ENCODE data around the gene EPHA3. TPM values are rescaled to one million over a fixed set of nuclear protein-coding genes. Genes with fewer than 3 reads are reported as not detected.

Gene EPHA3
- total RNA-seq, 1 donor from 2014 or later: 1.5 TPM

DNA sequence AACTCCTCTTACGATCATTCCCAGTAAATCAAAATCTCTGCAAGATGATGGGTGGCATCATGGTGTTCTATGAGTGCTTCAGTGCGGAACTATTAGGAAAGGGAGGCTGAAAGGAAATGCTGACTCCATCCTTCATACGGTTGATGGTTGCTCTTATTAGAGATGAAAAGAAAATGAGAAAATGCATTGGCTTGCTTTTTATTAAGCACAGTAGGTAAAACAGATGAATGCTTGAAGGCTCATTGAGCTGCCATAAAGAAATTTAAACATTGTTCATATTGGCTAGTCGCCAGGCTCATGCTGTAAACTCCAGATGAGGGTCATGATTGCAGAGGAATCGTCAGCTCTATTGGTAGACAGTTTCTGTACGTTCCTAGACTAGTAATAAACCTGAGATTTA is 115.8 kb downstream of the EPHA3 start:
- DNase-seq (ENCODE audit: low spot score): no peak
- no peak for ATAC-seq

DNA sequence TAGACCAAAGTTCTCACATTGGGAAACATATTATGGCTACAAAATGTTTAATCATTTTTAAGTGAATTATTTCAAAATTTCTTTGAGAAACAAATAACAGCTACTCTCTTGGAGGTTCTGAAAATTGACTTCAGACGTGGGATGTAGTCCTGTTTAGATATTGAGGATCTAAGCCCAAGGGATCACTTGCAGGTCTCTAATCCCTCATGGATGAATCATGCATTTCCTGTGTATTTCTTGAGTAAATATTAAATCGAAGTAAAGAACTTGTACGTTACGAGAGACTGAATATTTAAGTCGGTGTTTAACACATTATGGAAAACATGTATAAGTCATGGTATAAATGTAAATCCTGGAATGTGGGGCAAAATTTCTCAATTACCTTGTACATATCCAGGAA is 119.8 kb downstream of the EPHA3 start:
- DNase-seq (ENCODE audit: low spot score) (no peak), ATAC-seq (no peak)

DNA sequence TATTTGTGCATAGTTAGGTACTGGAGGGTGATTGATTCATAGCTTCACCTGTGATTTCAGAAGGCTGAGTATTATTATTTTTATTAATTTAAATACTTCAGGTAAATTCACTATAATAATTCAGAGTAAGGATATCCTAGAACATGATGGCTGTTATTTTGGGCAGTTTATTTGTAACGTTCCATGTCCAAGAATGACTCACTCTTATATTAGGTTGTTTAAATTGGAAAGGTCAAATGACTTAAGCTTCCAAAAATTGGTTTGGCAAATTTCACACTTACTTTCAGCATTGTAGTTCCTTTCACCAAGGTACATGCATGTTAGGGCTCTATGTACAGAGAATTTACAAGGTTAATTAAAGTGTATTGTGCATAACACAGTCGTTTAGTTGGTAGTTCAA is 120.2 kb downstream of the EPHA3 start:
- ATAC-seq: no peak

DNA sequence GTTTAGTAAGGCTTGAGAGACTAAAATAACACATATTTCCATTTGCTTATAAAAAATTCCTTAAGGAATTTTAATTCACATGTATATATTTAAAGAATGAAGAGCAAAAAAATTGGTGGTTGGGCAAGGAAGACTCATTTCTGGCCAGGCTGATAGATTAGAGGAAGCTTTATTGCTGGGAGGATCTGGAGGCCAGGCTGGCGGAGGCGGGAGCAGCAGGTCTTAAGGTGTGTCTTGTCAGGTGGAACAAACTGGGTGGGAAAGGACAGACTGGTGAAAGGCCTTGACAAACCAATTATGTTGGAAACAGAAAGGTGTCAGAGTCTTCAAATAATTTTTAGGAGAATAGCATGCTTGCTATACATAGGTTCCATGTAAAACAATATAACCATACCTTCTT is 124.7 kb downstream of the EPHA3 start:
- ATAC-seq: no peak
- no peak for DNase-seq (ENCODE audit: low spot score)

More for the DNA sequence above, 120.2 kb downstream of the EPHA3 start:
- DNase-seq (ENCODE audit: low spot score): no peak

DNA sequence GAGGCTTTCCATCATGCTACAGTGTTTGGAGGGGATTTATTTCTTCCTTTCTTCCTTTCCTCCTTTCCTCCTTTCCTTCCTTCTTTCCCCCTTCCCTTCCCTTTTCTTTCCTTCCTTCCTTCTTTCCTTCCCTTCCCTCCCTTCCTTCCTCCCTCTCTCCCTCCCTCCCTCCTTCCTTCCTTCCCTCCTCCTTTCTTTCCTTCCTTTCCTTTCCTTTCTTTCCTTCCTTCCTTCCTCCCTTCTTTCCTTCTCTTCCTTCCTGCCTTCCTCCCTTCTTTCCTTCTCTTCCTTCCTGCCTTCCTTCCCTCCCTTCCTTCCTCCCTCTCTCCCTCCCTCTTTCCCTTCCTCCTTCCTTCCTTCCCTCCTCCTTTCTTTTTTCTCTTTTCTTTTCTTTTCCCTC is 127.2 kb downstream of the EPHA3 start:
- ATAC-seq (no peak), DNase-seq (ENCODE audit: low spot score) (no peak)

DNA sequence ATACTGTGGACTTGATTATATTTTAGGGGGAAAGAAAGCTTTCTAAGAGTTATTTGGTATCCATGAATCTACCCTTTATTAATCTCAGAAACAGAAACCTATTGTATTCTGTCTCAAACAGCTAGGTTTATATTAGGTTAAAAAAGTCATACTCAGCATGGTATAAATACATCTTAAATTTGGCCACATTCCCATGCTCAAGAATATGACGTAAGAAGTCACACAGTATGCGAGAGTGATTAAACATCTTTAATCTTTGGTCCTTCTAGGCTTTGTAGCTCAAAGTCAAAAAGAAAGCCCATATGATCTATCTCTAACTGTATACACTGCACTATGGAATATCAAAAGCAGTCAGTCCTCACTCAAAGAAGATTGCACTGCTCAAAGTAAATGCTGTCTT is 131.4 kb downstream of the EPHA3 start:
- ATAC-seq (no peak), DNase-seq (ENCODE audit: low spot score) (no peak)

DNA sequence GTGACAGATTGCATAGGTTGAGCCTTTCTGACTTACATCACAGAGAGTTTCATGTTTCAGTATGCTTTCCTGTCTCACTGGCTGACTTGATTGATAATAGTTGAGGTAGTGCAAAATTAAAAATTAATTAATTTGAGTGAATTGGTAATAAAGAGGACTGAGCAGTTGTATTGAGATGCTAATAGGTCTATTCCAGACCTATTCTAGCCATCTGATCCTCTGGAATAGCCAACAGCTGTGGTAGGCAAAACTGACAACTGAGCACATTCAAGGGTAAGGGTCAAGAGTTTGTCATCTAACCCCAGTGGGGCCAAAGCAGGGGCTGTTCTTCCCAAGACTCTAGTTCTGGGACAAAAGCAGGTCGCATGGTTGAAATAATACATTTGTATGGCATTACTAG is 132.4 kb downstream of the EPHA3 start:
- DNase-seq (ENCODE audit: low spot score) (no peak), ATAC-seq (no peak)

DNA sequence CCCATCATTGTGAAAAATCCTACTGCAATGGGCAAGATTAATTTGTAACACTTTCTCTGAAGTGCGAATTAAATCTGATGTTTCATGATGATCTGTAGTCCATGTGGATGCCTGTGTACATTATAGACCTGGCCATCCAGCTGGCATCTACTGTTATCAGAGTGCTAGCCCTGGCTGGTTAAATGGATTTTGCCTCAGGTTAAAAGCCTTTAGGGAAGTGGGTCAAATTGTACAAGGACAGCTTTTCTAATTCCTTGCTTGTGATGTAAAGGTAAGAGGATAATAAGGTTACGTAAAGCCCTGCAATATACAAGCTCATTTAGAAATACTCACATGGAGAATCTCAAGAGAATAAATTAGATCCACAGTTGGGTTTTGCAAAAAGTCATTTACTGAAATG is 138.2 kb downstream of the EPHA3 start:
- DNase-seq (ENCODE audit: low spot score): no peak
- ATAC-seq: no peak

DNA sequence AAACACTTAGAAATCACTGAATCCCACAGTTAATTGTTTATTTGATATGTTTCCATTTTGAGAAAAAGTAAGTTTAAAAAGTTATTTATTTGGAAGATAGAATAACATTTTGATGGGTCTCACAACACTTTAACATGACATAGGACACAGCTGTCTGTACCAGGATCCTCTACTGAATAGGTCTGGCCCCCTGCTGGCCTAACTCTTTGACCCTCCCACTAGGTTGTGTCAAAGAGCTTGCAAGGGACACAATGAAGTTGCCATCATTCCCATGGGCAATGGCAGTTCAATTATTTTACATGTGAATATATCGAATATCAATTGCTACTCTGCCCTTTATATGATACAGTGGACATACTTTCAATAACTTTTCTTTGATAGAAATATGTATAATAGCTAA is 138.9 kb downstream of the EPHA3 start:
- DNase-seq (ENCODE audit: low spot score): no peak
- no peak for ATAC-seq

DNA sequence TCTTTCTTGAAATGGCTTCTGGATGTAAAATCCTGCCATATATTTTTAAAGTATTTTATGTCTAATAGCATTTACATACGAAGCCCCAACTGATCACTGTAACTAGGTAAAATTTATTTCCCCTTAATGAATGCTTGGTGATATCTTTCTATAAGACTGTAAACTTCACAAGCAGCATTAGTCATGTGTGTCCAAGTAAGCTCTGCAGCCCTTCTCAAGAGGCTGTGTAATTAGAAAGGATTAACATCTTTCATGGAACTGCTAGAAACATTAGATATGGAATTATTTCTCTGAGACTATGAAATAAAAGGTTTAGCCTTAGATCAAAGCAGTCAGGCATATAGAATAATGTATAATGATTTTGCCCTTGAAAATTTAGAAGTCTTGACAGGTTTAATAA is 143.3 kb downstream of the EPHA3 start:
- ATAC-seq (no peak), DNase-seq (ENCODE audit: low spot score) (no peak)

DNA sequence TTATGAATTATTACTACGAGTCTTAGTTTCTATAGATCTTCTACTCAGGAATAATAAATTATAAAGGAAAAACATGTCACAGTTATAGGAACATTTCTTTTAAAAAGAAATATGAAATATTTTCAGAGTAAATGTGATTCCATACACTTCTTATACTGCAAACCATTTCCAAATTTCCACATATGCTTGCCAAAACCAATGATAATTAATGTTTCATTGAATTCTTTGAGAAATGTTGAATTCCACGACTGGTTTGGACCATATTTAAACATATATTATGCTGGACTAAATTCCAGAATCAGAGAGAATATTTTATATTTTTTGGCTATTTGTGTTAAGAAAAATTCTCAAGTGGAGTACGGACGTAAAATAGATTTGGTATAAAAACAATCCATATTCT is 144.6 kb downstream of the EPHA3 start:
- no peak for DNase-seq (ENCODE audit: low spot score)
- ATAC-seq: no peak

DNA sequence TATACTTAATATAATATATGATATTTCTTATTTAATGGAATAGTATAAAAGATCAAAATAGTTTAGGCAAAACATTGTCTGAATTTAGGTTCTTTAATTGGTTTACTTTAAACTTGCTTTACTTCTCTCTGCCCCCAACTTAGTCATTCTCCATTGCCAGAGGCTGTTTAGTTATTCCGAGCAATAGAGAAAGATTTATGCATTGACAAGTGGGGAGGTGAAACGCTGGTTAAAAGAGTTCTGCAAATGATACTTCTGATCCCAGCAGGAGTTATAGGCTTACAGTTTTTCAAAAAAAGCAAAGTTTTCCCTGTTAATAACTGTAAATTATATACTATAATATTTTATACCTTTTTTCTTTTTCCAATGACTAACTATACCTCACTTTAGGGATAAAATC is 145.4 kb downstream of the EPHA3 start:
- no peak for ATAC-seq
- DNase-seq (ENCODE audit: low spot score): no peak

DNA sequence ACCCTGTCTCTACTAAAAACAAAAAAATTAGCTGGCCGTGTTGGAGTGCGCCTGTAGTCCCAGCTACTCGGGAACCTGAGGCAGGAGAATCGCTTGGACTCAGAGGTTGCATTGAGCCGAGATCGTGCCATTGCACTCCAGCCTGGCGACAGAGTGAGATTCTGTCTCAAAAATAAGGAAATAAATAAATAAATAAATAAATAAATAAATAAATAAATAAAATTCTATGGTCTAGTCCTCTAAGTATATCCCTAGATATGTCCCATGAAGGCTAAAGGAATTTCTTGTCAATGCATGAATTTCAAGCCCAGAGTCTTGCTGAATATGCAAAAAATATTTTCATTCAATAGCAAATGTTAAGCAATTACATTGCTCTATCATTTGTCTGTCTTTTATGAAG is 149.0 kb downstream of the EPHA3 start:
- DNase-seq (ENCODE audit: low spot score): no peak

DNA sequence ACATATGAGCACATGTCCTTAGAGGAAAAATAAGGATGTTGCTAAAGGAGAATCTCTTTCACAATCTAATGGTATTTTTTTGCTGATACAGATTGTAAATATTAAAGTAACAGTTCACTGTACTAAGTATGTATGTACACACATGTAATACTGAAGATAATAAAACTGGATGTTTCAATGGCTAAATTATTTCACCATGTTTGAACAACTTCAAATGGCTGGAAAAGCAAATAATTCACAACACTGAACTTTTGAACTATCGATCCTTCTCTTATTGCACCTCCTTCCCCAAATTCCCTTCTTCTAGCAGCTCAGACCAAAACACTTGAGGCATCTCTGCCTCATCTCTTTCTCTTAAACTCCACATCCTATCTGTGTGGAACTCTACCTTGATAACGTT is 149.5 kb downstream of the EPHA3 start:
- no peak for DNase-seq (ENCODE audit: low spot score)
- no peak for ATAC-seq

More for the DNA sequence above, 149.0 kb downstream of the EPHA3 start:
- ATAC-seq: no peak

DNA sequence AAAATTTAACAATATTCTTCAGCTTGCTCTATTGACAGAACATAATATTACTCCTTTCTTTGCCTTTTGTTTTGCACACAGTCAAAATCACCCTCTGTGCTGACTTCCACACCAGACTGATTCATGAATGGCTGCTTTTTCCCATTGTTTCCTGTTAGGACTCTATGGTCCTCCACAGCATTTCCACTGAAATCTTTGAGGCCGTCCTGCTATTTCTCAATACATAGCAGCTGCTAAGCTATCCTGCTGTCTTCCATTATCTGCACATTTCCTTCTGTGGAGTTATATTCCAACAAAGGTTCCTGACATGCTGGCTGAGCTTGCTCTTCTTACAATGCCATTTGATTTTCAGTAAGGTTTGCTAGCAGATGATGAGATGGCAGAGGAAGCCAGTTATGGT is 153.3 kb downstream of the EPHA3 start:
- ATAC-seq (no peak), DNase-seq (ENCODE audit: low spot score) (no peak)

DNA sequence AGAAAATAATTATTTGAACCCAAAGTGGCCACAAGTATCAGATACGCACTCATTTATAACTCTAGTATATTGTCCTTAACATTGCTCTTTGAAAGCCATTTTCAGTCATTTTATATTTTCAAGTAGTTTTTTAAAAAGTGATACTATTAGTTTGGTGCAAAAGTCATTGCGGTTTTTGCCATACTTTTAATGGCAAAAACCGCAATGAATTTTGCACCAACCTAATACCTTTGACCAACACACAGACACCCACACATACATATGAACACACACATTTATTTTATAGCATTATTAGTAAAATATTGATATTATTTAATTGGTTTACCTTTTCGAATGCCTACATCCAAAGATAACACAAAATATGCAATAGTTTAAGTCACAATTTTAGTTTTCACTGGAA is 154.3 kb downstream of the EPHA3 start:
- DNase-seq (ENCODE audit: low spot score) (no peak), ATAC-seq (no peak)

DNA sequence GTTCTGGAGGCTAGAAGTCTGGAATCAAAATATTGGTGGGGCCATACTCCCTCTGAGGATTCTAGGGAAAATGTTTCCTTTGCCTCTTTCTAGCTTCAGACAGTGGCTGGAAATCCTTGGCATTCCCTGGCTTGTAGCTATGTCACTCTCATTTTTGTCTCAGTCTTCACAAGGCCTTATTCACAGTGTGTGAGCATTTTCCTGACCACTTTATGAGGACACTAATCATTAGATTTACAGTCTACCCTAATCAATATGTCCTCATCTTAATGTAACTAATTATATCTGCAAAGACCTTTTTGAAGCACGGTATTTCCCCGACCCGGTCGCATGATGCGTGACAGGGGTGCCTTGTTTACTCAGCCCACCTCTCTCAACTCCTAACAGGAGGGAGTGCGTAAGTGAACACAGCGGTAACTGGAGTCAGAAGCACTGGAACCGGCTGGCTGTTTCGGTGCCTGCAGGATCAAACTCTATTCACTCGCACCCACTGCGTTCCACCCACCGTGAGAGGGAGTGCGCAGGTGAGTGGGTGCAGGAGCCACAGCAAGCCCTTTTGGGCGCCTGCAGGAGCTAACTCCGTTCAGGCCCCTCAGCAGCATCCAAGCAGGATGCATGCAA is 155.0 kb downstream of the EPHA3 start:
- ATAC-seq (no peak), DNase-seq (ENCODE audit: low spot score) (no peak)

DNA sequence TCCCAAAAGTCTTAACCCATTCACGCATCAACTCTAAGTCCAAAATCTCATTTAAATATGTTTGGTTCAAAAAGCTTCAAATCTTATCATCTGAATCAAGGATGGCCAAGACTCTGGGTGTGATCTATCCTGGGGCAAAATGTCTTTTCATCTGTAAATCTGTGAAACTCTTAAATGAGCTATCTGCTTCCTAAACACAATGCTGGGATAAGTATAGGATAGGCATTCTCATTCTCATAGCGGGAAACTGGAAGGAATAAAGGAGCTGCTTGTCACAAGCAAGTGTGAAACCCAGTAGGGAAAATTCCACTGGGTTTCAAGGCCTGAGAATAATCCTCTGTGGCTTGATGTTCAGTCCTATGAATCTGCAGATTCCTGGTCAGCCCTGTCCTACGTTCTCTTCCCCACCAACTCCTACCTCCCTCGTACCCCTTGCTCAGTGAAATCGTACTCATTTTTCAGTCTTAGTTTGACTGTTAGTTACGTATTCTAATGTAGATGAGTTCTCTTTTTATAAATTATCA is 156.7 kb downstream of the EPHA3 start:
- ATAC-seq (no peak), DNase-seq (ENCODE audit: low spot score) (no peak)

DNA sequence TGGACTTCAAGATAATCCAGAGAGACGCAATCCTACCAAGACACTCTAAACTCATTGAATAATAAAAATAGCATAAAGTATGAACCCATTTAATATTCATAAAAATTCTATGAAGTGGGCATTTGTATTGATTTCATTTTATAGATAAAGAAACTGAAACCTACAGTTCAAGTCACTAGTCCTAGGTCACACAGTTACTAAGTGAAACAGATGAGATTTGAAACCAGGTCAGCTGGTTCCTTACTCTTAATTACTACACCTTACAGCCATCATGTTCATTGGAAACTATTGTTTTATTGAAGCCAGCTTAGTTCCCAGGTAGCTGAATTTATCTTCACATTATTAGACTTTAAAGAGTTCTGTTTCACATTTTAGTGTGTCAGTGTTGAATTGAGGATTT is 158.7 kb downstream of the EPHA3 start:
- no peak for ATAC-seq
- DNase-seq (ENCODE audit: low spot score): no peak

DNA sequence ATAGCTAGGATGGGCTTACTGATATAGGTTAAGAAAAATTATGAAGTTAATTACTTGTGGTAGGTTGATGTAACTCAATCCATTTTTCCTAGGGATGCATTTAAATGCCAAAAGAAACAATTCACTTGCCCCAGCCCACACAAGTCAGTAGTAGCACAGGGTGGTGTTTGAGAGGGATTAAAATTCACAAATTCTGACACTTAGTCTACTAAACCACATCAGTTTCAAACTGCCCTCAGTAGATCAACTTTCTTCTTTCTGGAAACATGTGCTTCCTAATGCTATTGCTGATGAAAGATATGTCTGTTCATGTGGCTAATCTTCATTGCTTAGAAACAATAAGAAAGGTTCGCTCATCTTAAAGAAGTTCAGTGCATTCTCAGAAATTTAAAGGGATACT is 160.6 kb downstream of the EPHA3 start:
- DNase-seq (ENCODE audit: low spot score) (no peak), ATAC-seq (no peak)

DNA sequence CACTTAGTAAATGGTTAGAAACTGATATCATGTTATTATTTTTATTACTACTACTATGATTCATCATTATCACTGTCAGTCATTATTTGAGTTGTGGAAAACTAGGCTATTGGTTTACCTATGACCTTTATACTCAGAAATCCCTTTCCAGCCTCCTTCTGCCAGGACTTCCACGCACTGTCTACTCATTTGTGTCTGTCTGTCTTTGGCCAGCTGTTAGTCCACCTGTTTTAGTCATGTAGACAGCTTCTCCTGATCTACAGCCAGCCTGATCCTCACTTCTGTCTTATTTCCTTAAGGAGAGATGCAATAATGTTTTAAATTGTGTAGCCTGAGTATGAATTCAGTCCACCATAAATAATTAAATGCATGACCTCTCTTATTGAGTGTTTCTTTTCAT is 162.8 kb downstream of the EPHA3 start:
- DNase-seq (ENCODE audit: low spot score) (no peak), ATAC-seq (no peak)

DNA sequence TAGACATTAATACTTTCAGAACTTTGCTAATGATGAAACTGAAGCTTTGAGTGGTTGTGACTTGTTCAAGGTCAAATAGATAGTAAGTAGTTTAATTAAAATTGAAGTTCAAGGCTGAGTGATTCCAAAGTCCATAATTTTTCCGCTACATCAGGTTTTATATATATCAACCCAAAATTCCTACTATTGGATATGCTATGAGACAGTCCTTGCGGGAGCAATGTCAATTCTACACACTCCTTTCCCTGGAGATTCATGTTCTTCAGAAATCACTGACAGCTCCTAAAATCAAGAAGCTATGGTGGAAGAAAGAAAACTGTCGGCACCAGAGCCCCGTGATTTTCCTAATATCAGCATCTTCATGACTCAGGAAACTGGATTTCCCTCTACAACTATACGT is 167.6 kb downstream of the EPHA3 start:
- no peak for DNase-seq (ENCODE audit: low spot score)
- no peak for ATAC-seq

DNA sequence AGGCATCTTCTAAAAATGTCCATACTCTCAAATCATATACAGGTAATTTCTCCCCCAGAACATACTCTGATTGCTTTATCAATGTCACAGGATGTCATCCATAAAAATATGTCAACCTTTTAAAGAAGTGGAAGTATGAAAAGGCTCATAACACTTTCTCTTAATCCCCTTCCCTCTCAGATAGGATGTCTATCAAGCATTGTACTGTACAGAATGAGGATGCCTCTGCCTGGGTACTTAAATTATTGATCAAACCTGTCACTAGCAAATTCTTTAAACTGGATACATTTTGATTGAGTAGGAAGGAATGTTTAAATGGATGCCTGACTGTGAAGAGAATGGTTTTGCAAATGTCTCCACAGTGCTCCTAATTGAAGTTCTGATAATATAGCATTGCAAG is 168.7 kb downstream of the EPHA3 start:
- DNase-seq (ENCODE audit: low spot score): no peak
- ATAC-seq: no peak
